ENCODE results near the gene ASB3.

Gene ASB3

DNA sequence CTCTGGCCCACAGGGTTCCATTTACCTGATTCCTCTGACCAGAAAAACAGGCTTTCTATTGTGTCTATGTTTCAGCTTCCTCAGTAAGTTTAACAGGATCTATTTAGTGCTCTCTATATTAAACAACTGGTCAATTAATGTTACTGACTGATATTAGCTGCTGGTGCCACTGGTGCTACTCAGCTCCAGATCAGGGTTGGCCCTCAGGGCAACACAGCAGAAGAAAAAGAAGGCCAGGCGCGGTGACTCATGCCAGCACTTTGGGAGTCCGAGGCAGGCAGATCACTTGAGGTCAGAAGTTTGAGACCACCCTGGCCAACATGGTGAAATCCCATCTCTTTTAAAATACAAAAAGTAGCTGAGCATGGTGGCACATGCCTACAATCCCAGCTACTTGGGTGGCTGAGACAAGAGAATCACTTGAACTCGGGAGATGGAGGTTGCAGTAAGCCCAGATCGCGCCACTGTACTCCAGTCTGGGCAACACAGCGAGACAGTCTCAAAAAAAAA lies 75.4 kb downstream of the ASB3 start:
- no peaks in the 10 kb centered on the region for H3K79me2 ChIP-seq (ENCODE audit: insufficient read depth, low read length)
- H3K9me3 ChIP-seq (ENCODE audit: insufficient read depth, low read depth, low read length): peaks cover 16% of the 10 kb centered on the region; the same call in 1 of the 2 replicates
- H3K9ac ChIP-seq (ENCODE audit: low read depth, low read length, poor library complexity, severe bottlenecking): no peak overlapping the region
- TF ChIP-seq EZH2phosphoT487 (IDR thresholded peaks at IDR 0.05; ENCODE audit: borderline replicate concordance) (no peak), CTCF (conservative IDR thresholded peaks at IDR 0.05; ENCODE audit: low read length) (no peak)
- no peaks in the 10 kb centered on the region for H3F3A ChIP-seq (ENCODE audit: low read depth)
- no peaks in the 10 kb centered on the region for H4K20me1 ChIP-seq (ENCODE audit: insufficient read depth, low read length, poor library complexity, severe bottlenecking)
- no peaks in the 10 kb centered on the region for H3K27me3 ChIP-seq (ENCODE audit: insufficient read depth, low read length, poor library complexity, severe bottlenecking)
- H3K4me3 ChIP-seq (ENCODE audit: low read length, poor library complexity, severe bottlenecking): no peak overlapping the region
- peaks cover 78% of the 10 kb centered on the region for H3K36me3 ChIP-seq (ENCODE audit: insufficient read depth, low read length)
- no peak overlapping the region for H3K4me2 ChIP-seq (ENCODE audit: low read depth, low read length, poor library complexity, severe bottlenecking)
- no peaks in the 10 kb centered on the region for H3K9me2 ChIP-seq (replicated peaks; ENCODE audit: low read depth, low read length)
- no peak overlapping the region for H2AFZ ChIP-seq (ENCODE audit: low read length)
- no peaks in the 10 kb centered on the region for H3K4me1 ChIP-seq (ENCODE audit: insufficient read depth, low read length, poor library complexity, severe bottlenecking)

- no peak overlapping the region for H2AFZ ChIP-seq (ENCODE audit: low read length)
- H3K27me3 ChIP-seq (ENCODE audit: insufficient read depth, low read length, poor library complexity, severe bottlenecking): no peaks in the 10 kb centered on the region
- no peaks in the 10 kb centered on the region for H3F3A ChIP-seq (ENCODE audit: low read depth)
- peaks cover 16% of the 10 kb centered on the region; the same call in 1 of the 2 replicates for H3K9me3 ChIP-seq (ENCODE audit: insufficient read depth, low read depth, low read length)
- H3K36me3 ChIP-seq (ENCODE audit: insufficient read depth, low read length): peaks cover 60% of the 10 kb centered on the region
- TF ChIP-seq EZH2phosphoT487 (IDR thresholded peaks at IDR 0.05; ENCODE audit: borderline replicate concordance): no peak
- no peak for TF ChIP-seq CTCF (conservative IDR thresholded peaks at IDR 0.05; ENCODE audit: low read length)
- no peaks in the 10 kb centered on the region for H3K9me2 ChIP-seq (replicated peaks; ENCODE audit: low read depth, low read length)
- no peaks in the 10 kb centered on the region for H4K20me1 ChIP-seq (ENCODE audit: insufficient read depth, low read length, poor library complexity, severe bottlenecking)
- no peak overlapping the region for H3K4me2 ChIP-seq (ENCODE audit: low read depth, low read length, poor library complexity, severe bottlenecking)
- H3K4me1 ChIP-seq (ENCODE audit: insufficient read depth, low read length, poor library complexity, severe bottlenecking): no peaks in the 10 kb centered on the region
- no peaks in the 10 kb centered on the region for H3K79me2 ChIP-seq (ENCODE audit: insufficient read depth, low read length)
- H3K9ac ChIP-seq (ENCODE audit: low read depth, low read length, poor library complexity, severe bottlenecking): no peak overlapping the region
- H3K4me3 ChIP-seq (ENCODE audit: low read length, poor library complexity, severe bottlenecking): no peak overlapping the region
Observed at GRCh38 chr2:53708988-53709387, 77.8 kb downstream of the ASB3 start.

GRCh38 chr2:53701221-53701620 lies 85.5 kb downstream of the ASB3 start:
- Histone ChIP-seq H3K9ac (ENCODE audit: low read depth, low read length, poor library complexity, severe bottlenecking) (no peak overlapping the region), H4K20me1 (ENCODE audit: insufficient read depth, low read length, poor library complexity, severe bottlenecking) (no peaks in the 10 kb centered on the region), H3K4me1 (ENCODE audit: insufficient read depth, low read length, poor library complexity, severe bottlenecking) (no peaks in the 10 kb centered on the region), H3K4me3 (ENCODE audit: low read length, poor library complexity, severe bottlenecking) (no peak overlapping the region), H2AFZ (ENCODE audit: low read length) (no peak overlapping the region), H3K27me3 (ENCODE audit: insufficient read depth, low read length, poor library complexity, severe bottlenecking) (no peaks in the 10 kb centered on the region), H3F3A (ENCODE audit: low read depth) (no peaks in the 10 kb centered on the region), H3K79me2 (ENCODE audit: insufficient read depth, low read length) (no peaks in the 10 kb centered on the region), H3K9me2 (replicated peaks; ENCODE audit: low read depth, low read length) (no peaks in the 10 kb centered on the region), H3K9me3 (ENCODE audit: insufficient read depth, low read depth, low read length) (no peaks in the 10 kb centered on the region), H3K36me3 (ENCODE audit: insufficient read depth, low read length) (peaks cover 22% of the 10 kb centered on the region; the same call in 1 of the 2 replicates), H3K4me2 (ENCODE audit: low read depth, low read length, poor library complexity, severe bottlenecking) (no peak overlapping the region)
- TF ChIP-seq CTCF (conservative IDR thresholded peaks at IDR 0.05; ENCODE audit: low read length) (no peak), EZH2phosphoT487 (IDR thresholded peaks at IDR 0.05; ENCODE audit: borderline replicate concordance) (no peak)
